PC-9 (cell line): ENCODE data around the gene SPTLC1. TPM values are rescaled to one million over a fixed set of nuclear protein-coding genes. Genes with fewer than 3 reads are reported as not detected.
"Not testable (repeated sequence)": the region's sequence is repeated elsewhere in the genome, so short reads cannot be mapped to it uniquely, and the experiment has no call there.

Experiments used
- BruUV-seq: library from RNA; stranded (reverse); fragments of 400-500 nt; replicated peaks from 2 replicates; lab custom pipeline; 2021; lab: Mats Ljungman, UMichigan
- CTCF ChIA-PET: fragments of 300-600 bp; sonication (Branson Sonifier 250); formaldehyde crosslinking; loops from one replicate; lab custom pipeline; 2022; ENCODE audit warnings: antibody characterized with exemption; lab: Charles Lee
- POLR2A ChIA-PET: fragments of 300-600 bp; sonication (Branson Sonifier 250); formaldehyde crosslinking; loops from one replicate; lab custom pipeline; 2022; ENCODE audit warnings: antibody characterized with exemption; ENCODE audit not compliant: unreplicated experiment; lab: Charles Lee
- DNase-seq, 2 experiments: peaks; one replicate each; pipeline versions ENCODE4 v3.0.0 to v3.0.0-alpha.2; 2015 to 2022; ENCODE audit warnings: mixed read lengths in 1 of 2
- H2AFZ ChIP-seq: fragments of 200-600 bp; sonication (generic); 2 replicates; pipeline ENCODE4 v1.8.1; 2017; ENCODE audit warnings: antibody characterized with exemption
- H3F3A ChIP-seq: fragments of 200-600 bp; sonication (generic); 2 replicates; pipeline ENCODE4 v1.8.1; 2017; ENCODE audit warnings: antibody characterized with exemption, mild to moderate bottlenecking, low read depth; ENCODE audit not compliant: insufficient read depth
- H3K27ac ChIP-seq: fragments of 200-600 bp; sonication (generic); 2 replicates; pipeline ENCODE4 v1.6.1; 2016; ENCODE audit warnings: mixed run types
- H3K27me3 ChIP-seq: fragments of 200-600 bp; sonication (generic); 2 replicates; pipeline ENCODE4 v1.6.1; 2016; ENCODE audit warnings: low read depth, mixed run types; ENCODE audit not compliant: insufficient read depth
- H3K36me3 ChIP-seq: fragments of 200-600 bp; sonication (generic); 2 replicates; pipeline ENCODE4 v1.6.1; 2016; ENCODE audit warnings: low read depth, mixed run types
- H3K4me1 ChIP-seq: fragments of 200-600 bp; sonication (generic); replicated peaks from 2 replicates; pipeline ENCODE4 v1.6.1; 2016; ENCODE audit warnings: mixed run types; ENCODE audit not compliant: insufficient read depth
- H3K4me2 ChIP-seq: fragments of 200-600 bp; sonication (generic); 2 replicates; pipeline ENCODE4 v1.6.1; 2017; ENCODE audit warnings: mixed run types
- H3K4me3 ChIP-seq: fragments of 200-600 bp; sonication (generic); 2 replicates; pipeline ENCODE4 v1.6.1; 2016; ENCODE audit warnings: mixed run types
- H3K79me2 ChIP-seq: fragments of 200-600 bp; sonication (generic); 2 replicates; pipeline ENCODE4 v1.6.1; 2017; ENCODE audit warnings: low read depth, mixed run types
- H3K9me2 ChIP-seq: fragments of 200-600 bp; sonication (generic); 2 replicates; pipeline ENCODE4 v1.8.1; 2017; ENCODE audit warnings: mild to moderate bottlenecking; ENCODE audit not compliant: insufficient read depth
- H3K9me3 ChIP-seq: fragments of 200-600 bp; sonication (generic); 2 replicates; pipeline ENCODE4 v1.8.1; 2016; ENCODE audit warnings: low read depth; ENCODE audit not compliant: insufficient read depth
- H4K20me1 ChIP-seq: fragments of 200-600 bp; sonication (generic); 2 replicates; pipeline ENCODE4 v1.8.1; 2017; ENCODE audit not compliant: insufficient read depth
- EZH2 ChIP-seq: fragments of 200-600 bp; sonication (generic); IDR thresholded peaks from 2 replicates; pipeline ENCODE4 v1.8.0; 2017; ENCODE audit warnings: antibody characterized with exemption, low read depth
- intact Hi-C: fragments of 100-400 bp; cut with micrococcal nuclease; formaldehyde crosslinking; loops from one replicate; pipeline ENCODE4 v1.10.0; 2022; ENCODE audit not compliant: unreplicated experiment
- total RNA-seq: library from RNA; stranded (reverse); gene quantifications from 2 replicates; pipeline ENCODE4 v1.2.3, GENCODE V29; 2021
- TF ChIP-seq, protein P1 (sequence below): fragments of 200-600 bp; sonication (generic); conservative IDR thresholded peaks from 2 replicates; pipeline ENCODE4 v1.6.1; 2017; ENCODE audit warnings: mixed run types, antibody characterized with exemption, mild to moderate bottlenecking, moderate library complexity

SPTLC1 gene
- total RNA-seq, 1 experiment from 2014 or later, result 103 TPM

DNA sequence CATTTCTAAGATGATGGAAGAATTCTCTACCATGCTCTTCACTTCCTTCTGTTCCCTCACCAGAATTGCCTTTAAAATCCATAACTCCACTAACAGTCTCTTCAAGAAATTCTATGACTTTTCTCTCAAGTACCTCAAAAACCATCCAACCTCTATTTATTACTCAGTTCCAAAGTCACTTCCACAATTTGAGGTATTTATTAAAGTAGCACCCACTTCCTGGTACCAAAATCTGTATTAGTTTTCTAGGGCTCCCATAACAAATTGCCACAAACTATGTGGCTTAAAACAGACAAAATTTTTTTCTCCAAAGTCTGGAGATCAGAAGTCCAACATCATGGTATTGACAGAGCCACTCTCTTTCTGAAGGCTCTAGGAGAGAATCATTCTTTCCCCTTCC is 4.9 kb upstream of the SPTLC1 start:
- BruUV-seq, result no TSS peak
- H2AFZ ChIP-seq, result no peak overlapping the region; the same call in 1 of the 2 replicates
- ChIA-PET POLR2A (no interaction called here), CTCF (no interaction called here)
- TF ChIP-seq EZH2, result no peak
- no peak for DNase-seq
- no peaks in the 10 kb centered on the region for H3F3A ChIP-seq
- no peaks in the 10 kb centered on the region for H3K9me2 ChIP-seq
- H3K27ac ChIP-seq, result no peak overlapping the region
- peaks cover under 1% of the 10 kb centered on the region for H3K79me2 ChIP-seq
- H3K36me3 ChIP-seq, result no peaks in the 10 kb centered on the region
- no peaks in the 10 kb centered on the region; the same call in 1 of the 2 replicates for H3K9me3 ChIP-seq
- H3K27me3 ChIP-seq, result no peaks in the 10 kb centered on the region
- H3K4me3 ChIP-seq, result no peak overlapping the region
- no peak overlapping the region for H3K4me2 ChIP-seq
- intact Hi-C loops, result no loop called here
- no peaks in the 10 kb centered on the region for H4K20me1 ChIP-seq
- peaks cover 5% of the 10 kb centered on the region; the same call in 1 of the 2 replicates for H3K4me1 ChIP-seq

- DNase-seq, result no peak
- no peak for TF ChIP-seq EZH2
- TF ChIP-seq, protein P1, sequence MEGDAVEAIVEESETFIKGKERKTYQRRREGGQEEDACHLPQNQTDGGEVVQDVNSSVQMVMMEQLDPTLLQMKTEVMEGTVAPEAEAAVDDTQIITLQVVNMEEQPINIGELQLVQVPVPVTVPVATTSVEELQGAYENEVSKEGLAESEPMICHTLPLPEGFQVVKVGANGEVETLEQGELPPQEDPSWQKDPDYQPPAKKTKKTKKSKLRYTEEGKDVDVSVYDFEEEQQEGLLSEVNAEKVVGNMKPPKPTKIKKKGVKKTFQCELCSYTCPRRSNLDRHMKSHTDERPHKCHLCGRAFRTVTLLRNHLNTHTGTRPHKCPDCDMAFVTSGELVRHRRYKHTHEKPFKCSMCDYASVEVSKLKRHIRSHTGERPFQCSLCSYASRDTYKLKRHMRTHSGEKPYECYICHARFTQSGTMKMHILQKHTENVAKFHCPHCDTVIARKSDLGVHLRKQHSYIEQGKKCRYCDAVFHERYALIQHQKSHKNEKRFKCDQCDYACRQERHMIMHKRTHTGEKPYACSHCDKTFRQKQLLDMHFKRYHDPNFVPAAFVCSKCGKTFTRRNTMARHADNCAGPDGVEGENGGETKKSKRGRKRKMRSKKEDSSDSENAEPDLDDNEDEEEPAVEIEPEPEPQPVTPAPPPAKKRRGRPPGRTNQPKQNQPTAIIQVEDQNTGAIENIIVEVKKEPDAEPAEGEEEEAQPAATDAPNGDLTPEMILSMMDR, result no peak
- H3K9me2 ChIP-seq, result no peaks in the 10 kb centered on the region
- intact Hi-C loops, result no loop called here
- no peak overlapping the region for H3K4me2 ChIP-seq
- peaks cover 6% of the 10 kb centered on the region for H3K79me2 ChIP-seq
- no peaks in the 10 kb centered on the region; the same call in 1 of the 2 replicates for H3K9me3 ChIP-seq
- H4K20me1 ChIP-seq, result no peaks in the 10 kb centered on the region
- no peaks in the 10 kb centered on the region for H3K27me3 ChIP-seq
- no peaks in the 10 kb centered on the region for H3F3A ChIP-seq
- ChIA-PET CTCF (no interaction called here), POLR2A (no interaction called here)
- no peak overlapping the region for H3K4me3 ChIP-seq
- H3K27ac ChIP-seq, result no peak overlapping the region
- BruUV-seq, result no TSS peak
- H3K4me1 ChIP-seq, result peaks cover 5% of the 10 kb centered on the region; the same call in 1 of the 2 replicates
- no peak overlapping the region; the same call in 1 of the 2 replicates for H2AFZ ChIP-seq
- no peaks in the 10 kb centered on the region for H3K36me3 ChIP-seq
These were observed 4.4 kb upstream of the SPTLC1 start for GRCh38 chr9:92119586-92119985.

DNA sequence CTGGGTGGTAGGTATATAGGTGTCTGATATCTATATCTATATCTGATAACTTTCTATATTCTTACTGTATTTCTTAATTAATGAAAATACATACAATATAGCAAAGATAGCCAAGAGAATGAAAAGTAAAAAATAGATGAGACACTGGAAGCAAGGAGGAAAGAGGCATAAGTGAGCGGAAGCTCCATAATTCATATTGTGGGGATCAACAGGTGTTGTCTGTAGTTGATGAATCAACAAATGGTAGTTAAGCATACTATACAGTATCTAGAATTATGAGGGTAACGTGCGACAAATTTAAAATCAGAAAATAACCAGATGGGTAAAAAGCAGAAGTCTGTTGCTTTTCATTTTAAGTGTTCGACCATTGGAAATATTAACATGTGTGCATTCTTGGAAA is 7.1 kb downstream of the SPTLC1 start:
- Histone ChIP-seq H3K79me2 (peaks cover 15% of the 10 kb centered on the region), H3K9me3 (no peaks in the 10 kb centered on the region), H3F3A (peaks cover 3% of the 10 kb centered on the region; the same call in 1 of the 2 replicates), H3K4me1 (0 out of 2 replicates have a peak, but pooled peaks cover under 1% of the 10 kb centered on the region), H3K4me2 (no peak overlapping the region), H3K36me3 (peaks cover 22% of the 10 kb centered on the region), H3K27ac (no peak overlapping the region), H3K4me3 (no peak overlapping the region), H3K27me3 (no peaks in the 10 kb centered on the region), H4K20me1 (no peaks in the 10 kb centered on the region; the same call in none of the 2 replicates), H2AFZ (no peak overlapping the region), H3K9me2 (no peaks in the 10 kb centered on the region)
- intact Hi-C loops, result no loop called here
- POLR2A ChIA-PET, result no interaction called here
- TF ChIP-seq, protein P1, result no peak
- TF ChIP-seq EZH2, result no peak
- no peak for DNase-seq
- no TSS peak for BruUV-seq
- CTCF ChIA-PET, result no interaction called here

- H3K27ac ChIP-seq, H3K79me2 ChIP-seq, H3K4me3 ChIP-seq, intact Hi-C loops, H4K20me1 ChIP-seq, CTCF ChIA-PET, BruUV-seq, H3K4me2 ChIP-seq, DNase-seq, H3K27me3 ChIP-seq, H3K9me3 ChIP-seq, H2AFZ ChIP-seq, POLR2A ChIA-PET, H3K9me2 ChIP-seq, H3K36me3 ChIP-seq: not testable (repeated sequence)
- peaks cover 19% of the 10 kb centered on the region; the same call in 1 of the 2 replicates for H3F3A ChIP-seq
- H3K4me1 ChIP-seq, result peaks cover 16% of the 10 kb centered on the region
These were observed 9.6 kb downstream of the SPTLC1 start for GRCh38 chr9:92105446-92106225.

GRCh38 chr9:92103601-92104000 is 11.6 kb downstream of the SPTLC1 start:
- Histone ChIP-seq H3F3A (peaks cover 20% of the 10 kb centered on the region; the same call in 1 of the 2 replicates), H3K4me1 (peaks cover 24% of the 10 kb centered on the region), H3K79me2 (peaks cover 16% of the 10 kb centered on the region)
- H3K9me3 ChIP-seq, H3K9me2 ChIP-seq, H3K4me3 ChIP-seq, H3K36me3 ChIP-seq, H3K27me3 ChIP-seq, H3K4me2 ChIP-seq, POLR2A ChIA-PET, CTCF ChIA-PET, H4K20me1 ChIP-seq, intact Hi-C loops, H2AFZ ChIP-seq, BruUV-seq, DNase-seq, H3K27ac ChIP-seq: not testable (repeated sequence)
